Gastroesophageal sphincter (tissue), 2 donors: ENCODE measurements around the gene UBE2R2.

Experiments used
- EP300 ChIP-seq: sonication (generic); formaldehyde crosslinking; IDR thresholded peaks from one replicate; pipeline ENCODE4 v1.6.1; 2017; ENCODE audit warnings: antibody characterized with exemption, mild to moderate bottlenecking
- POLR2AphosphoS5 ChIP-seq: sonication (generic); formaldehyde crosslinking; IDR thresholded peaks from one replicate; pipeline ENCODE4 v1.6.1; 2017; ENCODE audit warnings: antibody characterized with exemption

GRCh38 chr9:33815781-33816180, 1.2 kb upstream of the UBE2R2 start:
- TF ChIP-seq EP300: no peak
- TF ChIP-seq POLR2AphosphoS5: no peak
